HepG2 (cell line): ENCODE data around the gene NCKAP5L. TPM values are rescaled to one million over a fixed set of nuclear protein-coding genes. Genes with fewer than 3 reads are reported as not detected.

Experiments used
- CHD4 ChIP-seq: fragments of 200-600 bp; sonication (generic); IDR thresholded peaks from 2 replicates; pipeline ENCODE4 v1.7.0; 2017; ENCODE audit warnings: mild to moderate bottlenecking, low read length, borderline replicate concordance
- FOXC1 ChIP-seq: sonication (generic); formaldehyde crosslinking; IDR thresholded peaks from 2 replicates; pipeline ENCODE4 v1.8.0; 2022; ENCODE audit warnings: mild to moderate bottlenecking, missing genetic modification reagents, borderline replicate concordance
- GLI4 ChIP-seq: sonication (generic); formaldehyde crosslinking; IDR thresholded peaks from 2 replicates; pipeline ENCODE4 v1.5.1; 2020; ENCODE audit warnings: missing genetic modification reagents, mild to moderate bottlenecking, moderate library complexity, borderline replicate concordance
- MEIS1 ChIP-seq: sonication (generic); formaldehyde crosslinking; IDR thresholded peaks from 2 replicates; pipeline ENCODE4 v1.9.0; 2021; ENCODE audit warnings: mild to moderate bottlenecking, missing genetic modification reagents, moderate library complexity, borderline replicate concordance
- NCOA1 ChIP-seq: sonication (generic); formaldehyde crosslinking; IDR thresholded peaks from 2 replicates; pipeline ENCODE4 v1.9.0; 2021; ENCODE audit warnings: missing genetic modification reagents
- NFE2 ChIP-seq: sonication (generic); formaldehyde crosslinking; IDR thresholded peaks from 2 replicates; pipeline ENCODE4 v1.4.0; 2020; ENCODE audit warnings: missing genetic modification reagents
- PHF21A ChIP-seq: sonication (generic); formaldehyde crosslinking; IDR thresholded peaks from 2 replicates; pipeline ENCODE4 v1.5.0; 2020; ENCODE audit warnings: mild to moderate bottlenecking, missing genetic modification reagents
- POLR2A ChIP-seq, 2 experiments: IDR thresholded peaks; 2 replicates each; pipeline ENCODE4 v1.6.1; 2011; ENCODE audit warnings: low read depth in 2 of 2, low read length in 2 of 2, mild to moderate bottlenecking in 1 of 2, moderate library complexity in 1 of 2; ENCODE audit not compliant: insufficient read depth in 1 of 2
- REXO4 ChIP-seq: sonication (generic); formaldehyde crosslinking; IDR thresholded peaks from 2 replicates; pipeline ENCODE4 v1.8.0; 2022; ENCODE audit warnings: missing genetic modification reagents, mild to moderate bottlenecking, borderline replicate concordance
- RFX3 ChIP-seq: IDR thresholded peaks from 2 replicates; pipeline ENCODE4 v1.6.1; 2016; ENCODE audit warnings: missing biosample characterization, missing genetic modification reagents
- RFXANK ChIP-seq: IDR thresholded peaks from 2 replicates; pipeline ENCODE4 v1.6.1; 2016
- SSRP1 ChIP-seq: IDR thresholded peaks from 2 replicates; pipeline ENCODE4 v1.6.1; 2016; ENCODE audit warnings: control low read depth
- ZBTB2 ChIP-seq: sonication (generic); formaldehyde crosslinking; IDR thresholded peaks from 2 replicates; pipeline ENCODE4 v1.8.0; 2022; ENCODE audit warnings: low read depth, missing genetic modification reagents
- ZNF33B ChIP-seq: sonication (generic); formaldehyde crosslinking; IDR thresholded peaks from 2 replicates; pipeline ENCODE4 v1.5.1; 2020; ENCODE audit warnings: mild to moderate bottlenecking, missing genetic modification reagents
- ZNF563 ChIP-seq: sonication (generic); formaldehyde crosslinking; IDR thresholded peaks from 2 replicates; pipeline ENCODE4 v1.8.0; 2022; ENCODE audit warnings: mild to moderate bottlenecking, moderate library complexity, missing genetic modification reagents
- ZNF788 ChIP-seq: sonication (generic); formaldehyde crosslinking; IDR thresholded peaks from 2 replicates; pipeline ENCODE4 v1.5.0; 2020; ENCODE audit warnings: mild to moderate bottlenecking, missing genetic modification reagents, borderline replicate concordance
- ZSCAN25 ChIP-seq: sonication (generic); formaldehyde crosslinking; IDR thresholded peaks from 2 replicates; pipeline ENCODE4 v1.8.0; 2022; ENCODE audit warnings: mild to moderate bottlenecking, missing genetic modification reagents
- polyA plus RNA-seq, 8 experiments: library from polyadenylated mRNA; depleted of rRNA in 3 of 8; stranded (reverse) in 7 of 8; unstranded in 1 of 8; fragments of >200 nt; fragmentation: Illumina TruSeq in 4 of 8; extraction: Trizol in 4 of 8; gene quantifications; 2 replicates each; pipeline versions ENCODE4 v1.2.1 to v1.2.3, GENCODE V29; 2011 to 2016; ENCODE audit warnings: low read depth in 4 of 8, missing spikeins in 1 of 8, mixed read lengths in 1 of 8; ENCODE audit not compliant: insufficient read depth in 1 of 8
- total RNA-seq, 5 experiments: library from RNA; depleted of rRNA; stranded (reverse); fragments of >200 nt; fragmentation: Illumina TruSeq; extraction: Trizol; gene quantifications; 2 replicates each; pipeline ENCODE4 v1.2.3, GENCODE V29; 2016; ENCODE audit warnings: low read depth in 1 of 5
- TF ChIP-seq, protein P1 (sequence below): sonication (generic); formaldehyde crosslinking; IDR thresholded peaks from 2 replicates; pipeline ENCODE4 v1.9.0; 2022; ENCODE audit warnings: missing genetic modification reagents, mild to moderate bottlenecking, borderline replicate concordance
- TF ChIP-seq, protein P2 (sequence below): sonication (generic); formaldehyde crosslinking; IDR thresholded peaks from 2 replicates; pipeline ENCODE4 v1.5.0; 2020; ENCODE audit warnings: missing genetic modification reagents
- TF ChIP-seq, protein P3 (sequence below): sonication (generic); formaldehyde crosslinking; IDR thresholded peaks from 2 replicates; pipeline ENCODE4 v1.4.0; 2020; ENCODE audit warnings: mild to moderate bottlenecking, missing genetic modification reagents
- TF ChIP-seq, protein P4 (sequence below): sonication (generic); formaldehyde crosslinking; IDR thresholded peaks from 2 replicates; pipeline ENCODE4 v1.4.0; 2020; ENCODE audit warnings: missing genetic modification reagents
- TF ChIP-seq, protein P5 (sequence below): sonication (generic); formaldehyde crosslinking; IDR thresholded peaks from 2 replicates; pipeline ENCODE4 v1.4.0; 2020; ENCODE audit warnings: mild to moderate bottlenecking, low read depth, missing genetic modification reagents

NCKAP5L gene
- total and polyA plus RNA-seq, 2 of the 13 experiments (the other 11 are each of a cell fraction or from before 2014, with no cell fraction given): 4.1 to 9.0 TPM

DNA sequence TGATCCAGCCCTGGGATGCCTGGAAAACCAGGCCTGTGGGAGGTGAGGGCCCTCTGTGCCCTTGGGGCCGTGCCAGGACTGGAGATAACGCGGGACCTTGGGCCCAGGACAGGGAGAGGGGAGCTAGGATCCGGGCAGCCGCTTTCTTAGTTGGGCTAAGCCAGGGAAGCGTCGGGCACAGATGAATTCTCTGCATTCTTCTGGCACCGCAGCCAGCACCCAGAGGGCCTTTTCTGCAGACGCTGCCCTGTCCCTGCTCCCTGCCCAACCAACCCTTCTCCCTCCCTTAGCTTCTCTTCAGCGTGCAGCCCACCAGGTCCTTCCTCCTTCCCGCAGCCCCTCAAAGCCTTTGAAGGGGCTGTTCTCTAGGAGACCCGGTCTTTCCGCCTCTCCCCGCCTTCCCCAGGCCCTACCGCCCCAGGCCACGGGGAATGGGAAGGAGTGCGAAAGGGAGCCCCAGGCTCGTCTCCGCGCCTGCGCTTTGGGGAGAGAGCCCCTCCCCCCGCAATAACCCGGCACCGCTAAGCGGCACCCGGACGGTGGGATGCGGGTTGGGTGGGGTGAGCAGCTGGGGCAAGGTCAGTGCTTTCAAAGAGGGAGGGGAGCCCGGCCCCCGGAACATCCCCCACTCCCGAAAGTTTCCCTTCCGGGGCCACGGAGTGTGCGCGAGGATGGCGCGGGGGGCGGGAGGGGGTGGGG is 663 bp downstream of the NCKAP5L start (continued):
- TF ChIP-seq, protein P1, sequence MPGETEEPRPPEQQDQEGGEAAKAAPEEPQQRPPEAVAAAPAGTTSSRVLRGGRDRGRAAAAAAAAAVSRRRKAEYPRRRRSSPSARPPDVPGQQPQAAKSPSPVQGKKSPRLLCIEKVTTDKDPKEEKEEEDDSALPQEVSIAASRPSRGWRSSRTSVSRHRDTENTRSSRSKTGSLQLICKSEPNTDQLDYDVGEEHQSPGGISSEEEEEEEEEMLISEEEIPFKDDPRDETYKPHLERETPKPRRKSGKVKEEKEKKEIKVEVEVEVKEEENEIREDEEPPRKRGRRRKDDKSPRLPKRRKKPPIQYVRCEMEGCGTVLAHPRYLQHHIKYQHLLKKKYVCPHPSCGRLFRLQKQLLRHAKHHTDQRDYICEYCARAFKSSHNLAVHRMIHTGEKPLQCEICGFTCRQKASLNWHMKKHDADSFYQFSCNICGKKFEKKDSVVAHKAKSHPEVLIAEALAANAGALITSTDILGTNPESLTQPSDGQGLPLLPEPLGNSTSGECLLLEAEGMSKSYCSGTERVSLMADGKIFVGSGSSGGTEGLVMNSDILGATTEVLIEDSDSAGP (CRISPR knock-in tag): peak; percentile 40; the same call in 1 of the 2 replicates
- 0 out of 2 replicates have a peak, but pooled peaks have one; percentile 10 for TF ChIP-seq ZNF788 (CRISPR knock-in tag)
- TF ChIP-seq, protein P2, sequence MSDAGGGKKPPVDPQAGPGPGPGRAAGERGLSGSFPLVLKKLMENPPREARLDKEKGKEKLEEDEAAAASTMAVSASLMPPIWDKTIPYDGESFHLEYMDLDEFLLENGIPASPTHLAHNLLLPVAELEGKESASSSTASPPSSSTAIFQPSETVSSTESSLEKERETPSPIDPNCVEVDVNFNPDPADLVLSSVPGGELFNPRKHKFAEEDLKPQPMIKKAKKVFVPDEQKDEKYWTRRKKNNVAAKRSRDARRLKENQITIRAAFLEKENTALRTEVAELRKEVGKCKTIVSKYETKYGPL (CRISPR knock-in tag): no peak
- TF ChIP-seq ZNF563 (CRISPR knock-in tag): no peak
- TF ChIP-seq NCOA1: no peak
- TF ChIP-seq MEIS1 (CRISPR knock-in tag): no peak
- TF ChIP-seq, protein P3, sequence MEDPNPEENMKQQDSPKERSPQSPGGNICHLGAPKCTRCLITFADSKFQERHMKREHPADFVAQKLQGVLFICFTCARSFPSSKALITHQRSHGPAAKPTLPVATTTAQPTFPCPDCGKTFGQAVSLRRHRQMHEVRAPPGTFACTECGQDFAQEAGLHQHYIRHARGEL (CRISPR knock-in tag): no peak
- TF ChIP-seq FOXC1 (CRISPR knock-in tag): no peak
- TF ChIP-seq POLR2A (IDR thresholded peaks at IDR 0.05; ENCODE audit: insufficient read depth in 1 of 2, low read depth in 2 of 2, low read length in 2 of 2): peak; percentile 28 to 67; a peak in 2 of 4 replicates
- TF ChIP-seq PHF21A: peak; percentile 71
- no peak for TF ChIP-seq RFX3
- TF ChIP-seq ZBTB2 (CRISPR knock-in tag): peak; percentile 65; the same call in 1 of the 2 replicates
- TF ChIP-seq, protein P4, sequence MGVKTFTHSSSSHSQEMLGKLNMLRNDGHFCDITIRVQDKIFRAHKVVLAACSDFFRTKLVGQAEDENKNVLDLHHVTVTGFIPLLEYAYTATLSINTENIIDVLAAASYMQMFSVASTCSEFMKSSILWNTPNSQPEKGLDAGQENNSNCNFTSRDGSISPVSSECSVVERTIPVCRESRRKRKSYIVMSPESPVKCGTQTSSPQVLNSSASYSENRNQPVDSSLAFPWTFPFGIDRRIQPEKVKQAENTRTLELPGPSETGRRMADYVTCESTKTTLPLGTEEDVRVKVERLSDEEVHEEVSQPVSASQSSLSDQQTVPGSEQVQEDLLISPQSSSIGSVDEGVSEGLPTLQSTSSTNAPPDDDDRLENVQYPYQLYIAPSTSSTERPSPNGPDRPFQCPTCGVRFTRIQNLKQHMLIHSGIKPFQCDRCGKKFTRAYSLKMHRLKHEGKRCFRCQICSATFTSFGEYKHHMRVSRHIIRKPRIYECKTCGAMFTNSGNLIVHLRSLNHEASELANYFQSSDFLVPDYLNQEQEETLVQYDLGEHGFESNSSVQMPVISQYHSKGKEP (CRISPR knock-in tag): no peak
- TF ChIP-seq, protein P5, sequence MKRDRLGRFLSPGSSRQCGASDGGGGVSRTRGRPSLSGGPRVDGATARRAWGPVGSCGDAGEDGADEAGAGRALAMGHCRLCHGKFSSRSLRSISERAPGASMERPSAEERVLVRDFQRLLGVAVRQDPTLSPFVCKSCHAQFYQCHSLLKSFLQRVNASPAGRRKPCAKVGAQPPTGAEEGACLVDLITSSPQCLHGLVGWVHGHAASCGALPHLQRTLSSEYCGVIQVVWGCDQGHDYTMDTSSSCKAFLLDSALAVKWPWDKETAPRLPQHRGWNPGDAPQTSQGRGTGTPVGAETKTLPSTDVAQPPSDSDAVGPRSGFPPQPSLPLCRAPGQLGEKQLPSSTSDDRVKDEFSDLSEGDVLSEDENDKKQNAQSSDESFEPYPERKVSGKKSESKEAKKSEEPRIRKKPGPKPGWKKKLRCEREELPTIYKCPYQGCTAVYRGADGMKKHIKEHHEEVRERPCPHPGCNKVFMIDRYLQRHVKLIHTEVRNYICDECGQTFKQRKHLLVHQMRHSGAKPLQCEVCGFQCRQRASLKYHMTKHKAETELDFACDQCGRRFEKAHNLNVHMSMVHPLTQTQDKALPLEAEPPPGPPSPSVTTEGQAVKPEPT (CRISPR knock-in tag): no peak
- TF ChIP-seq REXO4 (CRISPR knock-in tag): no peak
- no peak for TF ChIP-seq GLI4
- TF ChIP-seq ZNF33B (CRISPR knock-in tag): peak; percentile 27; the same call in 1 of the 2 replicates
- 0 out of 2 replicates have a peak, but pooled peaks have one; percentile 62 for TF ChIP-seq CHD4
- no peak for TF ChIP-seq SSRP1
- no peak for TF ChIP-seq NFE2 (CRISPR knock-in tag)
- TF ChIP-seq RFXANK (CRISPR knock-in tag): no peak
- TF ChIP-seq ZSCAN25 (CRISPR knock-in tag): no peak; the same call in 1 of the 2 replicates
